GM12865 (cell line): ENCODE data around the gene CERS3.

Experiments
- DNase-seq: peaks from one replicate; pipeline ENCODE4 v3.0.0; 2010; ENCODE audit warnings: low read depth
- H3K4me3 ChIP-seq: 2 replicates; pipeline ENCODE4 v1.5.1; 2011; ENCODE audit warnings: mild to moderate bottlenecking, low read depth, low read length, control low read depth
- CTCF ChIP-seq: IDR thresholded peaks from 2 replicates; pipeline ENCODE4 v1.5.1; 2011; ENCODE audit warnings: low read length, control low read depth, low read depth, inconsistent platforms; ENCODE audit not compliant: insufficient read depth; ENCODE audit errors: missing control alignments

CERS3 gene

GRCh38 chr15:100350434-100351226 is 178.1 kb downstream of the CERS3 start:
- no peak for TF ChIP-seq CTCF
- no peak for DNase-seq
- H3K4me3 ChIP-seq, result no peak overlapping the region
